ENCODE measurements around the gene PPP1R15A. TPM values are rescaled to one million over a fixed set of nuclear protein-coding genes. Genes with fewer than 3 reads are reported as not detected.
"Not testable (repeated sequence)": the region's sequence is repeated elsewhere in the genome, so short reads cannot be mapped to it uniquely, and the experiment has no call there.

Gene PPP1R15A
- total RNA-seq, 1 donor from 2014 or later: 82.8 TPM

DNA sequence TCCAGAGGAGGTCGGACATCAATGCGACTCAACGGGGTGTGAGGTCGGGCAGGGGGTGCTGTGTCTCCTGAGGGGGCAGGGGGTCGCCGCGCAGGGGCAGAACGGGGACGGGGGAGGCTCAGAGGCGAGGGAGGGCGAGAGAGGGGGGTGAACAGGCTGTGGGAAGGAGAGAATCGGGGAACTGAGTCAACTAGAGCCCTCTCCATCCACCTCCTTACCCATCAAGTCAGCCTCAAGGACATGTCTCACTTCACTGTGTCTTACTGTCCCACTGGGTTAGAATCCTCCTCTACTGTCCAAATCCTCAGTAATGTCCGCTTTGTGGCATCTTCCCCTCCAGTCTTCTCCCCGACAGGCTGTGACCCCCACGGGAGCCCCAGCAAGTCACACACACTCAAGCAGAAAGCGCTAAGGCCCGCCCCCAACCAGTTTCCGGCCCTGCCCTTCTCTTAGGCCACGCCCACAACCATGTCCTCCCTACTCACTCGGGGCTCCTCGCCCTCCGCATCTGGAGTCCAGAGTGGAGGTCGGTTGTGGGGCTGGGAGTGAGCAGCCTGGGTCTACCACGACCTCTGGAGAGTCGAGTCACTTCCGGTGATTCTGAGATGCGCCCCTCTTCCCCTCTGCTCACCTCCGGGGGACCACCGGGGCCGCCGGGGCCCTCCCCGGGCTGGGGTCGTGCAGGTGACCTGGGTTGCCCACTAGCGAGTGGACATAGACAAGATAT is 13.1 kb upstream of the PPP1R15A start:
- DNase-seq (ENCODE audit: extremely low read depth, low read depth, low spot score): no peak

DNA sequence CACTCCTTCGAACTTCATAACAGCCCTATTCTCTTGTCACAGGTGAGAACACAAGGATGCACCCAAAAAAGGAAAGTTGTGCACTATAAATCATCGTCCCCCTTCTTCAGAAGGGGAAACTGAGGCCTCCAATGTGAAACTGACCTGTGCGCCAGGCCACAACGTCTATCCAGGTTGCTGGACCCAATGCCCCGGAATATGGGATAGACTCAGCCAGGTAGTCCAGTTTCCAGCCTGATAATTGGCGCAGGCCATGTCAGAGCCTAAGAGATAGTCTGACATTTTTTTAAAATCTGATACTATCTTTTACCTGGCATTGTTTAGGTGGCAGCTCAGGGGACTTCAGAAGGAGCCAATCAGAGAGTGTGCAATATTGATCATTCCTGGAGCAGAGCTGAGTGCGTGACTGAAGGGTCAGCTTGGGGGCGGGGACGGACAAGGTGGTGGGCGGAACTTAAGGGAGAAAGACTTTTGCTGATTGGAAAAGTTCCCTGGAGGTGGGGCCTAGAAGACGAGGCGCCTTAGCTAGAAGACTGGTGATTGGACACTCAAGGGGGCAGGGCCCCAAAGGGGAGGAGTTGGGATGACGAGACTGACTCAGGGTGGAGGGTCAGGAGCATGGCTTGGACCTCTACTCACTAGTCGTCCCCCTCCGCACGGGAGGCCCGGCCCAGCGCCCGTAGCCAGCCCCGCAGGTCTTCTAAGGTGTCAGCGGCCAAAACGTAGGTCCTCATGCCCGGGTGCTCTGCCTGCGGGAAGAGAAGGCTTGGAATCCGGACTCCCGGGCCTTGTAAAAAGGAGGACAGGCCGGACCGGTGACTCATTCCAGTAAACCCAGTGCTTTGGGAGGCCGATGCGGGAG is 12.3 kb upstream of the PPP1R15A start:
- DNase-seq (ENCODE audit: extremely low read depth, low read depth, low spot score): no peak

DNA sequence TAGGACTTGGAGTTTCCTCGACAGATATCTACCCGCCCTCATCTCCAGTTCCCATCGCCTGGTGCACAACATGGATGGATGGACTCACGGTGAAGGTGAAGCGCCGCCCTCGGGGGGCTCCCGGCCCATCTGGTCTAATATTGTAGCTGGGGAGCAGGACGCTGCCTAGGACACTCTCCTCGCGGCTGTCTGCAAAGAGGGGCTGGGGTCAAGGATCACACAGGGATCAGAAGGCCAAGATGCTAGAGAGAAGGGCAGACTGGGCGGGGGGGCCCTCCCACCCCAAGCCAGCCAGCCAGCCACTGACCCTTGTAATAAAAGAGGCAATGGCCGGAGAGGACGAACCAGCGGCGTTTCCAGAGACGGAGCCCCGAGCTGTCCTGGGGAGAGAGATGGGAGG is 10.9 kb upstream of the PPP1R15A start:
- no peak for DNase-seq (ENCODE audit: extremely low read depth, low read depth, low spot score)

DNA sequence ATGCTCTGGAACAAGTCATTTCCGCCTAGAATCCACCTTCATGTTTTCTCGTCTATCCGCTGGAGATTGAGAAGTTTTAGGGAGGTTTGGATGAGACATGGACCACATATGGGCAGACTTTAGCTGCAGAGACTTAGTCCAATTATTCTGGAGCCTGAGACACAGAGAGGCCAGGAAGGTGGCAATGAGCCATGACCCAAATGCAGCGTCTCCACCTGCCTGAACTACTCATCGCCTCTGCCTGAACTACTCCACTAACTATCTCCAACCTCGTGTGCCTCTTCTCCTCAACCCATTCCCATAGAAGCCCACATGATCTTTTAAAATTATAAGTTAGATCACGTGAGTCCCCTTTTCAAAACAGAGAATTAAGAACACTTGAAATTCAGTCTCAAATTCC is 9.4 kb upstream of the PPP1R15A start:
- DNase-seq (ENCODE audit: extremely low read depth, low read depth, low spot score): no peak

DNA sequence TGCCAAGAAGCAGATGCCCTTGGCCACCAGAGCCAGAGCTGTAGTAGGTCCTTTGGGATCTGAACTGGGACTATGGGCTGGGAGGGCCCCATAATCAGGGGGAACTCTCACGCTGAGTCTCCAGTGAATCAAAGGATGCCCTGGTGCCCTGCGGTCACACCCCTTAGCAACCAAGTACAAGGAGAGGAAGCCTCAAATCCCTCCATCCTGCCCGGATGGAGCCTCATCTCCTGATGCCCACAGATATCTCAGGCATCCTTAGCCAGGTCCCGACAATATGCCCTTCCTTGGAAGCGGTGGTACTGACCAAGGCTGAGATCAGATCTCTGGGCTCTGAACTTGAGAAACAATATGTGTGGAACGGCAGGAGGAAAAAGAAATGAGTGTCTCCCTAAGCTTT is 5.5 kb upstream of the PPP1R15A start:
- no peak for DNase-seq (ENCODE audit: extremely low read depth, low read depth, low spot score)

DNA sequence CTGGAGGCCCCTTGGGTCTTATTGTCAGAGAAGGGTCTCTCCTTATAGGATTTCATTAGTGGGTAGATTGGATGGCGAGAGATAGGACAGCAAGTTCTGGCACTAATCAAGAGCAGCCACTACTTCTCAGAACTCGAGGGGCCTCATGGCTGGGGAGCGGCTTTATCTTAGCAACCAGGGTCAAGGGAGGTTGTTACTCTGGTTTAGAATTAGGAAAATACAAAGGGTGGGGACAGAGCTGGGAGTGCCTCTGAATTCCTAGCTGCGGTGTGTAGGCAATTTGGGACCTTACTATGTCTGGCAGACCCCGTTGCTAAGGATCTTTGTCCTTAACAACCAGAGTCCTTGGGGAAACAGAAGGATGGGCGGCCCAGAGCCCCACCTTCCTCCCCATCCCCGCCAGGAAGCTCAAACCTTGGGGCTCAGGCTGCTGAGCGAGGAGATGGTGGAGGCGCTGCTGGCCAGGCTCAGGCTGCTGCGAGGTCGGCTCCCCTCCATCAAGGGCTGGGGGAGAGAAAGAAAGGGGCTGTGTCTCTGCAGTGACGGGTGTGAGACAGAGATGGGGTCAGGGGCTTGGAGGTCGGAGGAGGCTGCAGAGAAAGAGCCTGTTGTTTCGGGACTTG is 5.0 kb upstream of the PPP1R15A start:
- no peak for DNase-seq (ENCODE audit: extremely low read depth, low read depth, low spot score)

DNA sequence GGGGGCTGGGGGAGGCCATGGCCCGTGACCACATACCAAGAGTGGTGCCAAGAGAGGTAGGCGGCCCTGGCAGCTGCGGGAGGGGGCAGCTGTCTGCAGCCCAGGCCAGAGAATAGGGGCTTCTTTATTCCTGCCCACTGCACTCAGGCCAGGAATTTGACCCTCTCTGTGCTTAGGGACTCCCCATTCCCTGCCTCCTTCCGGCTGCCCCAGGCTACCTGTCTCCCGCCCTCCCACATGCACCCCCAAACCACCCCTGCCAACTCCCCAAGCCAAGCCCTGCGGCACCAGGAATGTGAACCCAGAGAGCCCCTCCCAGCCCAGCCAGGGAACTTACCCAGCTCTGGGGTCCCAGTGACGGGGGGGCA is 4.5 kb upstream of the PPP1R15A start:
- no peak for DNase-seq (ENCODE audit: extremely low read depth, low read depth, low spot score)

DNA sequence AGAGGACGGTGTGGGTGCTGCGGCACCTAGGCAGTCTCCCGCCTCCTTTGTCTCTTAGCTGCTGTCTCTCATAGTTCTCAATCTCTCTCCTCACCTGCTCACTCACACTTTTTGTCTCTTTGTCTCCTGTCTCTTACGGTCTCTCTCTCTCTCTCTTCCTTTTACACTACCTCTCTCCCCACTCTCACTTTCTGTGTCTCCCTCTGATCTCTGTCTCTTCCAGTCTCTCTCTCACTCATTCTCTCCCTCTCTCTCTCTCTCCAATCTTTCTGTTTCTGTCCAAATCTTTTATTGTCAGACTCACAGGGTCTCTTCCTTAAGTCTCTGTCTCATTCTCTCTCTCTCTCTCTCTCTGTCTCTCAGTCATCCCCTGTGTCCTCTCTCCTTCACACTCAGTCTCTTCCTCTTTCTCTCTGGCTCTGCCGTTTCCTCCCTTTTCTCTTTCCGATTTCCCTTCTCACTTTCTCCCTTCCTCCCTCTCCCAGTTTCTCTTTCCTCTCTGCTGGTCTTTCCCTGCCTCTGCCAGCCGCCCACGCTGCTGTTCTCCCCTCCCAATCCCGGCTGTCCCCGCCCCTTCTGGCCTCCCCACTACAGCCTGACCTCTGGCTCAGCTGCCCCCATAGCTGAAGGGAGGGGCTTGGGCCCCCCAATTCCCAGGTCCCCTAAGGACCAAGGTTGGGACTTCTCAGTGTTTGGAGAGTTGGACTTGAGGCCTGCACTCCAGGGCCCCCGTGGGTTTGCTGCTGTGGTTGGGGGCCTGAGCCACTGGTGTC is 3.9 kb upstream of the PPP1R15A start, which contains the start of gene PLEKHA4:
PLEKHA4 (minus strand) TSS at position 504 of the 773 bp plus-strand sequence. CDS start 997 bp downstream, outside the sequence.
- DNase-seq (ENCODE audit: extremely low read depth, low read depth, low spot score): no peak

DNA sequence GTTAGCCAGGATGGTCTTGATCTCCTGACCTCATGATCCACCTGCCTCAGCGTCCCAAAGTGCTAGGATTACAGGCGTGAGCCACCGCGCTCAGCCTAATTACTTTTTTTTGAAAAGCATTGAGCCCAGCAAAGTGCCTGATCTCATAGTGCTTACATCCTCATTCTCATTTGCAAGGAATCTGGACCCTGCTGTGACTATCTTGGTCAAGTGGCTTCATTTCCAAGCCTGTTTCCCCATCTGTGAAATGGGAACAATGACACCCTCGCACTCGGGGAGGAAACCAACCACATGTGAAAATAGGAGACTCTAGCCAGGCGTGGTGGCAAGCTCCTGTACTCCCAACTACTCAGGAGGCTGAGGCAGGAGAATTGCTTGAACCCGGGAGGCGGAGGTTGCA is 2.2 kb upstream of the PPP1R15A start:
- no peak for DNase-seq (ENCODE audit: extremely low read depth, low read depth, low spot score)

DNA sequence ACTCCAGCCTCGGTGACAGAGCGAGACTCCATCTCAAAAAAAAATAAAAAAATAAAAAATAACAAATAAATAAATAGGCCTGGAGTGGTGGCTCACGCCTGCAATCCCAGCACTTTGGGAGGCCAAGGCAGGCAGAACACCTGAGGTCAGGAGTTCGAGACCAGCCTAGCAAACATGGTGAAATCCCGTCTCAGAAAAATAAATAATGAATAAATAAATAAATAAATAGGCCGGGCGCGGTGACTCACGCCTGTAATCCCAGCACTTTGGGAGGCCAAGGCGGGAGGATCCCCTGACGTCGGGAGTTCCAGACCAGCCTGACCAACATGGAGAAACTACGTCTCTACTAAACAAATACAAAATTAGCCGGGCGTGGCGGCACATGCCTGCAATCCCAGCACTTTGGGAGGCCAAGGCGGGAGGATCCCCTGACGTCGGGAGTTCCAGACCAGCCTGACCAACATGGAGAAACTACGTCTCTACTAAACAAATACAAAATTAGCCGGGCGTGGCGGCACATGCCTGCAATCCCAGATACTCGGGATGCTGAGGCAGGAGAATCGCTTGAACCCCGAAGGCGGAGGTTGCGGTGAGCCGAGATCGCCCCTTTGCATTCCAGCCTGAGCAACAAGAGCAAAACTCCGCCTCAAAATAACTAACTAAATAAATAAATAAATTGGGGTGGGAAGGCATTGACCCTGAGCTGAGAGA is 595 bp upstream of the PPP1R15A start:
- DNase-seq (ENCODE audit: extremely low read depth, low read depth, low spot score): not testable (repeated sequence)

DNA sequence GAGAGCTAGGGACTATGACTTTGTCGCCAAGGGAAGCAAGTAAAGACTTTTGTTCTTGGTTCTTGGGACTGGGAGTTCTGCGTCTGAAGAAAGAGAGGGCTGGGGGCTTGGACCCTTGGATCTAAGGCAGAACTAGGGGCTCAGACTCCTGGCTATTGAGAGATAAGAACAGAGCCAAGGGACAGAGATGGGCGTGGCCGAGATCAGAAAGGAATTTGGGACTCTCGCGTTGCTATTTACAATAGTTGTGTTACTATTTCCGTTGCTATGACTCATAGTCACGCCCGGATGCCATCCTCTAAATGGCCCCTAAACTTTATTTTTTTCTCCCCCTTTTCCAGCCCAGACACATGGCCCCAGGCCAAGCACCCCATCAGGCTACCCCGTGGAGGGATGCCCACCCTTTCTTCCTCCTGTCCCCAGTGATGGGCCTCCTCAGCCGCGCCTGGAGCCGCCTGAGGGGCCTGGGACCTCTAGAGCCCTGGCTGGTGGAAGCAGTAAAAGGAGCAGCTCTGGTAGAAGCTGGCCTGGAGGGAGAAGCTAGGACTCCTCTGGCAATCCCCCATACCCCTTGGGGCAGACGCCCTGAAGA is 759 bp downstream of the PPP1R15A start:
- peak; percentile 92 for DNase-seq (ENCODE audit: extremely low read depth, low read depth, low spot score)

DNA sequence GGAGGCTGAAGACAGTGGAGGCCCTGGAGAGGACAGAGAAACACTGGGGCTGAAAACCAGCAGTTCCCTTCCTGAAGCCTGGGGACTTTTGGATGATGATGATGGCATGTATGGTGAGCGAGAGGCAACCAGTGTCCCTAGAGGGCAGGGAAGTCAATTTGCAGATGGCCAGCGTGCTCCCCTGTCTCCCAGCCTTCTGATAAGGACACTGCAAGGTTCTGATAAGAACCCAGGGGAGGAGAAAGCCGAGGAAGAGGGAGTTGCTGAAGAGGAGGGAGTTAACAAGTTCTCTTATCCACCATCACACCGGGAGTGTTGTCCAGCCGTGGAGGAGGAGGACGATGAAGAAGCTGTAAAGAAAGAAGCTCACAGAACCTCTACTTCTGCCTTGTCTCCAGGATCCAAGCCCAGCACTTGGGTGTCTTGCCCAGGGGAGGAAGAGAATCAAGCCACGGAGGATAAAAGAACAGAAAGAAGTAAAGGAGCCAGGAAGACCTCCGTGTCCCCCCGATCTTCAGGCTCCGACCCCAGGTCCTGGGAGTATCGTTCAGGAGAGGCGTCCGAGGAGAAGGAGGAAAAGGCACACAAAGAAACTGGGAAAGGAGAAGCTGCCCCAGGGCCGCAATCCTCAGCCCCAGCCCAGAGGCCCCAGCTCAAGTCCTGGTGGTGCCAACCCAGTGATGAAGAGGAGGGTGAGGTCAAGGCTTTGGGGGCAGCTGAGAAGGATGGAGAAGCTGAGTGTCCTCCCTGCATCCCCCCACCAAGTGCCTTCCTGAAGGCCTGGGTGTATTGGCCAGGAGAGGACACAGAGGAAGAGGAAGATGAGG is 1.5 kb downstream of the PPP1R15A start:
- DNase-seq (ENCODE audit: extremely low read depth, low read depth, low spot score): no peak

DNA sequence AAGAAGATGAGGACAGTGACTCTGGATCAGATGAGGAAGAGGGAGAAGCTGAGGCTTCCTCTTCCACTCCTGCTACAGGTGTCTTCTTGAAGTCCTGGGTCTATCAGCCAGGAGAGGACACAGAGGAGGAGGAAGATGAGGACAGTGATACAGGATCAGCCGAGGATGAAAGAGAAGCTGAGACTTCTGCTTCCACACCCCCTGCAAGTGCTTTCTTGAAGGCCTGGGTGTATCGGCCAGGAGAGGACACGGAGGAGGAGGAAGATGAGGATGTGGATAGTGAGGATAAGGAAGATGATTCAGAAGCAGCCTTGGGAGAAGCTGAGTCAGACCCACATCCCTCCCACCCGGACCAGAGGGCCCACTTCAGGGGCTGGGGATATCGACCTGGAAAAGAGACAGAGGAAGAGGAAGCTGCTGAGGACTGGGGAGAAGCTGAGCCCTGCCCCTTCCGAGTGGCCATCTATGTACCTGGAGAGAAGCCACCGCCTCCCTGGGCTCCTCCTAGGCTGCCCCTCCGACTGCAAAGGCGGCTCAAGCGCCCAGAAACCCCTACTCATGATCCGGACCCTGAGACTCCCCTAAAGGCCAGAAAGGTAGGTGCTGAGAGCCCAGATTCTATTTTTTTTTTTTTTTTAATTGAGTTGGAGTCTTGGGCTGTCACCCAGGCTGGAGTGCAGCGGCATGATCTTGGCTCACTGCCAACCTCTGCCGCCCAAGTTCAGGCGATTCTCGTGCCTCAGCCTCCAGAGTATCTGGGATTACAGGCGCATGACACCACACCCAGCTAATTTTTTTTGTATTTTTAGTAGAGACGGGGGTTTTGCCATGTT is 2.3 kb downstream of the PPP1R15A start:
- no peak for DNase-seq (ENCODE audit: extremely low read depth, low read depth, low spot score)

DNA sequence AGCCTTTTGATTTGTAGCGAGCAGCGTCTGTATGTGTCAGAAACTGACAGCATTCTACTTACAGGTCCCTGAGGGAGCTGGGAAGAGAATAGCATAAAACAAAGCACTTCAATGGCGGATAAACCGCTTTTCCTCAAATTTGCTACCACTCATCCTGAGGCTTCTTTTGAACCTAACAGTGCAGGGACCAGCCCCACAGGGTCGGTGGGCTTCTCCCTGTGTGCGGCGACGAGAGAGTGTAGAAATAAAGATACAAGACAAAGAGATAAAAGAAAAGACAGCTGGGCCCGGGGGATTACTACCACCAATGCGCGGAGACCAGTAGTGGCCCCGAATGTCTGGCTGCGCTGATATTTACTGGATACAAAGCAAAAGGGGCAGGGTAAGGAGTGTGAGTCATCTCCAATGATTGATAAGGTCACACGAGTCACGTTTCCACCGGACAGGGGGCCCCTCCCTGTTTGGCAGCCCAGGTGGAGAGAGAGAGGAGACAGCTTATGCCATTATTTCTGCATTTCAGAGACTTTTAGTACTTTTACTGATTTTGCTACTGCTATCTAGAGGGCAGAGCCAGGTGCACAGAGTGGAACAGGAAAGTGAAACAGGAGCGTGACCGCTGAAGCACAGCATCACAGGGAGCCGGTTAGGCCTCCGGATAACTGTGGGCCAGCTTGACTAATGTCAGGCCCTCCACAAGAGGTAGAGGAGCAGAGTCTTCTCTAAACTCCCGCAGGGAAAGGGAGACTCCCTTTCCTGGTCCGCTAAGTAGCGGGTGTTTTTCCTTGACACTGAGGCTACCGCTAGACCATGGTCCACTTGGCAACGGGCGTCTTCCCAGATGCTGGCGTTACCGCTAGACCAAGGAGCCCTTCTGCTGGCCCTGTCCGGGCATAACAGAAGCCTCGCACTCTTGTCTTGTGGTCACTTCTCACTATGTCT is 4.1 kb downstream of the PPP1R15A start:
- not testable (repeated sequence) for DNase-seq (ENCODE audit: extremely low read depth, low read depth, low spot score)

DNA sequence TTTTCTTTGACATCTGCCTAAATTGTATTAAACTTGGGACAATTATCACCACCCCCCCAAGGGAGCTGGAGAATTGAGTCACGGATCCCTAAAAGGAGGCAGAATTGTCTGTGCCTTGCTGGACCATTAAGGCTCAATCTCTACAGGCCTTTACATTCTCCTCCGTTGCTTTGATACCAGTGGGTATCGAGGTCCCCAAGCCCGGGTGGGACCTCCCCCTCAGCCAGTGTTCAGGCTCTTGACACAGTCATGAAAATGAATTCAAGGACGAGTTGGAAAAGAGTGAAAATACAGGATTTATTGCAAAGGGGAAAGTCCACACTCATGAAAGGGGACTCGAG is 5.6 kb downstream of the PPP1R15A start:
- DNase-seq (ENCODE audit: extremely low read depth, low read depth, low spot score): no peak

DNA sequence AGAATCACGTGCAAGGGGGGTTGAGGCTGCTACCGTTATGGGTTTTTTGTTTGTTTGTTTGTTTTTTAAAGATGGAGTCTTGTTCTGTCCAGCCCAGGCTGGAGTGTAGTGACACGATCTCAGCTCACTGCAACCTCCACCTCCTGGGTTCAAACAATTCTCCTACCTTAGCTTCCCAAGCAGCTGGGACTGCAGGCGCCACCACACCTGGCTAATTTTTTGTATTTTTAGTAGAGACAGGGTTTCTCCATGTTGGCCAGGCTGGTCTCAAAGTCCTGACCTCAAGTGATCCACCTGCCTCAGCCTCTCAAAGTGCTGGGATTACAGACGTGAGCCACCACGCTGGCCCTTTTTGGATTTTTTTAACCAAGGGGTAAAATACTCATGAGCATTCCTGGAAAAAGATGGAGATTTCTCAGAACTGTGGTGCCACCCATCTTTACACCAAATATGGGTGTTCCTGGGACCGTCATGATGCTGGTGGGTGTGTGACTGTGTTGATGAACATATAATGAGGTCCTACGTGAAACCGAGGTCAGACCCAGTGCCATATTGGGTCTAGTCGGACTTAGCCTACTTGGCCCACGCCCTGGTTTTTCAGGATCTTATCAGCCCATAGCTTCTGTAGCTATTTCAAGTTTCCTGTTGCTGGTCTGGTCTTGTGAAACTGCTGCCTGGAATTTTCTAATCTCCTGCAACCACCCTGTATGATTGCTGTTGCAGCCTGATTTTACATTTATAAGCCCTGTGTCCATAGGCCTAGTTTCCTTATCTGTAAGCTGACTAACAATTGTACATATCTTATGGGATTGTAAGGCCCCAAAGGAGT is 6.2 kb downstream of the PPP1R15A start:
- no peak for DNase-seq (ENCODE audit: extremely low read depth, low read depth, low spot score)
